ENCODE results near the gene FMNL2. TPM values are rescaled to one million over a fixed set of nuclear protein-coding genes. Genes with fewer than 3 reads are reported as not detected.
"Not testable (repeated sequence)": the region's sequence is repeated elsewhere in the genome, so short reads cannot be mapped to it uniquely, and the experiment has no call there.

Gene FMNL2
- total RNA-seq, 4 donors from 2014 or later: 5.8 to 19.8 (median 16.9) TPM

DNA sequence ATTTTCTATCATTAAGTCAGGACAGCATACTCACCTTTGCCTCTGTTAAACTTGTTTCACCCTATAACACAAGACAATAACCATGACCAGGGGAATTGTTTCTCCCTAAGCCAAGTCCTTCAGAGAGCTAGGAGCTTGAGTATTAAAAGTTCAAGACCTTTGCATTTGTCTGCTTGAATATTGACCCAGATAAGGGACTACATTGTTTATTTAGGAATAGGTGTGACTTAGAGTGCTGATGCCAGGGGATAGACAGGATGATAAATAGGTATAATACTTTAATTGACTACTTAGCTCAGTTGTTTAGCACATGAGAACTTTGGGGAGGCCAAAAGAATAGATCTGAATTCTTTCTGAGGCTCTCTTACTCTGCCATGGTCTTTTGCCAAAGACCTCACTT is 185.8 kb downstream of the FMNL2 start:
- Histone ChIP-seq H3K9me3 (no peaks in the 10 kb centered on the region), H3K4me1 (peaks cover 0 to 19% (median 10%) of the 10 kb centered on the region in 3 donors), H3K27me3 (peaks cover 0 to 41% (median 0%) of the 10 kb centered on the region in 4 donors), H3K36me3 (no peaks in the 10 kb centered on the region), H3K27ac (no peak overlapping the region), H3K4me3 (no peak overlapping the region)
- intact Hi-C loops (cut with DNase I): no loop called here
- TF ChIP-seq, protein P1, sequence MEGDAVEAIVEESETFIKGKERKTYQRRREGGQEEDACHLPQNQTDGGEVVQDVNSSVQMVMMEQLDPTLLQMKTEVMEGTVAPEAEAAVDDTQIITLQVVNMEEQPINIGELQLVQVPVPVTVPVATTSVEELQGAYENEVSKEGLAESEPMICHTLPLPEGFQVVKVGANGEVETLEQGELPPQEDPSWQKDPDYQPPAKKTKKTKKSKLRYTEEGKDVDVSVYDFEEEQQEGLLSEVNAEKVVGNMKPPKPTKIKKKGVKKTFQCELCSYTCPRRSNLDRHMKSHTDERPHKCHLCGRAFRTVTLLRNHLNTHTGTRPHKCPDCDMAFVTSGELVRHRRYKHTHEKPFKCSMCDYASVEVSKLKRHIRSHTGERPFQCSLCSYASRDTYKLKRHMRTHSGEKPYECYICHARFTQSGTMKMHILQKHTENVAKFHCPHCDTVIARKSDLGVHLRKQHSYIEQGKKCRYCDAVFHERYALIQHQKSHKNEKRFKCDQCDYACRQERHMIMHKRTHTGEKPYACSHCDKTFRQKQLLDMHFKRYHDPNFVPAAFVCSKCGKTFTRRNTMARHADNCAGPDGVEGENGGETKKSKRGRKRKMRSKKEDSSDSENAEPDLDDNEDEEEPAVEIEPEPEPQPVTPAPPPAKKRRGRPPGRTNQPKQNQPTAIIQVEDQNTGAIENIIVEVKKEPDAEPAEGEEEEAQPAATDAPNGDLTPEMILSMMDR (IDR thresholded peaks at IDR 0.05): no peak
- no peak for TF ChIP-seq POLR2A (IDR thresholded peaks at IDR 0.05)
- DNase-seq: no peak

DNA sequence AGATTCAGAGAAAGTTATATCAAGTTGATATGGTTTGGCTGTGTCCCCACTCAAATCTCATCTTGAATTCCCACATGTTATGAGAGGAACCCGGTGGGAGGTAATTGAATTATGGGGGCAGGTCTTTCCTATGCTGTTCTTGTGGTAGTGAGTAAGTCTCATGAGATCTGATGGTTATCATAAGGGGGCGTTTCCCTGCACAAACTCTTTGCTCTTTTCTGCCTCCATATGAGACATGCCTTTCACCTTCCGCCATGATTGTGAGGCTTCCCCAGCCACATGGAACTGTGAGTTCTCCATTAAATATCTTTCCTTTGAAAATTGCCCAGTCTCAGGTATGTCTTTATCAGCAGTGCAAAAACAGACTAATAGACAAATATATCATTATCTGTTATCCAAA is 187.5 kb downstream of the FMNL2 start:
- Histone ChIP-seq H3K4me1 (peaks cover 0 to 19% (median 10%) of the 10 kb centered on the region in 3 donors), H3K27me3 (peaks cover 0 to 43% (median 0%) of the 10 kb centered on the region in 4 donors)
- intact Hi-C loops (cut with DNase I); H3K27ac ChIP-seq; H3K36me3 ChIP-seq; DNase-seq; H3K4me3 ChIP-seq; H3K9me3 ChIP-seq: not testable (repeated sequence)
- WGBS, 2 donors: 86 to 95% methylated on average over 3 of the region's 3 CpGs

DNA sequence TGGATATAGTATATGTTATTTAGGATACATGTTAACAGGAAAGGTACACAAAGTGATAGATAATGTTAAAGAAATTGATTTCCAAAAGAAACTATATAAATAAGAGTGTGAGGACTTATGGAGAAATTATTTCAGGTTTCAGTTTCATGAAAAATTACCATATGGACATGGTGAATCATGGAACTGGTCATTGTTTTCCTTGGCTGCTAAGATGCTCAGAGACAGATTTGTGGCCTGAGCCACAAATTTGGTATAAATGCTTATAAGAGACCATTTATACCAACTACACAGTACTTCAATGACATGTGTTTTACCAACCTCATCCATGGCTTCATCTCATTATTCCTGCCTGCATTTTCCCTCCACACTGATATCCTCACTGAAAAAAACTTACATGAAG is 188.1 kb downstream of the FMNL2 start:
- no peak for DNase-seq
- intact Hi-C loops (cut with DNase I): no loop called here
- TF ChIP-seq, protein P1 (IDR thresholded peaks at IDR 0.05): no peak
- TF ChIP-seq POLR2A (IDR thresholded peaks at IDR 0.05): no peak

DNA sequence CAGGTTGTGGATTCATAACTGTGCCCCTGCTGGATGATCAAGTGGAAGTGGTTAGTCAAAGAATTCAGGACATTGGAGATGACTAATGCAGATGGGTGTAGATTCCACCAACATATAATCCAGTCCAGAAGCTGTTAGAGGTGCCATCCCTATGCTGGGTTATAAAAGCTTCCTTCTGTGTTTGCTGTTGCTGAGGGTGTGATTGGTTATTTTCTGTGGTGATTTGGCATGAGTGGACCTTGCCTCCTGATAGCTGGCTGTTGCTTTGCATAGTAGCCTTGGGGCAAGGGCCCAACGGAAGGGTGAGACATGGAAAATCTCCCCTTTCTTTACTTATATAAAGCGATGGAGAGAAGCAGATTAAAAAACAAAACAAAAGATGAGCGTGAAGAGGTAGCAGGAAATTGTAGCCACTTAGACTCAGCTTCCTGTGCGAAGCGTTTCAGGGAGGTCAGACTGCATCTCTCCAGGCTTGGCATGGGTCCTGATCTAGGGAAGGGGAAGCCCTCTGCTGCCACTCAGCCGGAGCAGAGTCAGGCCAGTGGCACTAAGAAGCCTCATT is 190.4 kb downstream of the FMNL2 start:
- TF ChIP-seq, protein P1 (IDR thresholded peaks at IDR 0.05): no peak
- TF ChIP-seq POLR2A (IDR thresholded peaks at IDR 0.05): no peak
- intact Hi-C loops (cut with DNase I): no loop called here
- no peak for DNase-seq
- 75 to 83% methylated on average over 6 of the region's 6 CpGs for WGBS, 2 donors
- H3K27me3 ChIP-seq: peaks cover 0 to 29% (median 0%) of the 10 kb centered on the region in 4 donors
- H3K4me1 ChIP-seq: no peaks in the 10 kb centered on the region
- no peak overlapping the region for H3K4me3 ChIP-seq
- H3K9me3 ChIP-seq: no peaks in the 10 kb centered on the region
- no peak overlapping the region for H3K27ac ChIP-seq
- no peaks in the 10 kb centered on the region for H3K36me3 ChIP-seq

More for the DNA sequence above, 188.1 kb downstream of the FMNL2 start:
- Histone ChIP-seq H3K4me1 (peaks cover 0 to 18% (median 10%) of the 10 kb centered on the region in 3 donors), H3K36me3 (no peaks in the 10 kb centered on the region), H3K27me3 (peaks cover 0 to 38% (median 0%) of the 10 kb centered on the region in 4 donors), H3K9me3 (no peaks in the 10 kb centered on the region), H3K4me3 (no peak overlapping the region), H3K27ac (no peak overlapping the region)

DNA sequence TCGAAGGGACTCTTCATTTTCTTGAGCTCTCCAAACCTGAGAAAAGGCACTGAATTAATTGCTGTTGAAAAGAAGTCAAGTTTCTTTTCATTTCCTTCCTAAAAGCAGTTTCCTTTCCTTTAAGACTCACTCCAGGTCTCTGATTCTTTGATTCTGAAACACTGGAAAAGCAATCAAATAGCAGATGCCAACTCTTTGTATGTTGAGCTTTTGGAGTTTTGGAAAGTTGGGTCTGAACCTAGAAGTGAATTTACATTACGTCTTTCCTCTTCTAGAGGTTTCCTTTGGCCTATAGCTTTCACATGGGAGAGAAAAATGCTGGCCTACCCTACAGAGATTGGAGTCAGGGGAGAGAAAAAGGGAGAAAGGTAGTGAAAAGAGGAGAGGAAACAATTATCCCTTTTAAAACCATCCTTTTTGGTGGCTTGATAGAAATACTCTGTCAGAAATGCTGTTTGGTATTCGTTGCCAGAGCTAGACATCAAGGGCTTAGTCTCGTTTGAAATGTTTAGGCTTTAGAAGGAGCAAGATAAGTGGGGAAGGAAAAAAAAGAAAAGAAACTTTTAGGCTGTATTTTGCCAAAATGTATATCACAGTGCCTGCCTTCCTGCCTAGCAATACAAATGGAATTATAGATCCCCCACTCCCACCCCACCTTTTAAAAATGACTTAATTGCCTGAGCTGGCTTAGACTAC is 194.6 kb downstream of the FMNL2 start:
- intact Hi-C loops (cut with DNase I): no loop called here
- Histone ChIP-seq H3K27me3 (peaks cover 0 to 20% (median 0%) of the 10 kb centered on the region in 4 donors), H3K36me3 (no peaks in the 10 kb centered on the region), H3K4me1 (no peaks in the 10 kb centered on the region), H3K9me3 (no peaks in the 10 kb centered on the region), H3K27ac (no peak overlapping the region), H3K4me3 (no peak overlapping the region)
- 70 to 82% methylated on average over 4 of the region's 4 CpGs for WGBS, 2 donors
- DNase-seq: no peak
- no peak for TF ChIP-seq POLR2A (IDR thresholded peaks at IDR 0.05)
- TF ChIP-seq, protein P1 (IDR thresholded peaks at IDR 0.05): no peak

Measured in esophagus squamous epithelium (tissue), 5 donors.